Superior temporal gyrus (tissue), 1 donor: Measurements from ENCODE around the gene CD276.

Source experiments
- DNase-seq: peaks from one replicate; pipeline ENCODE4 v3.0.0-alpha.2; 2016; ENCODE audit errors: extremely low spot score

CD276 gene

DNA sequence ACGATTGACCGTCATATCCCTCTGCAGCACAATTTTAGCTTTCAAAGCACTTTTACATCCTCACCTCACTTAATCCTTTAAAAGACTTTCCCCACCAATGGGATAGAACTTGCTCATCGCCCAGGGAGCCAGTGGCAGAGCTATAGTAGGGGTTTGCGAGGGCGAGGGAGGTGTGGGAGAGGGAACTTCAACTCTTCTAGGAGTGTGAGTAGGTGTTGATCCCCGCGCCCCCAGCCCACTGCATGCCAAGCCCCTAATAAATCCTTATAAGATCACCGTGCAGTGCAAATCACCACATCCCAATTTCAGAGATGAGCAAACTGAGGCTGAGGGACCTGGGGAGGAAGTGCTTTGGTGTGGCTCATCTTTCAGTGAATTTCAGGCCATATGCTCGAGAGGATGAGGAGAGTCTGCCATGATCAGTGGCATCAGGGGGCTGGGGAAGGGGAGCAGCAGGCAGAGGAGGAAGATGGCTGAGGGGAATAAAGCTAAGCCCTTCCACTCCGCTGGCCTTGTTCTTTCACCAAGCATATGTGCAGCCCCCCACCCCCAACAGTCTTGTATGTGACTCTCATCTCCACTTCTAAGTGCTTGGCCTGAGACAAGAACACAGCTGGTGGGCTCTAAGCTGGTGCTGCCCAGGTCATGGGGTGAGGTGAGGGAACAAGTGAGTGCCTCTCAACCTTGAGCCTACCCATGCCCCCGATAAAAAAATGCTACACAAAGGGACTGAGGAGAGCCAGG lies 63.8 kb downstream of the CD276 start:
- no peak for DNase-seq

DNA sequence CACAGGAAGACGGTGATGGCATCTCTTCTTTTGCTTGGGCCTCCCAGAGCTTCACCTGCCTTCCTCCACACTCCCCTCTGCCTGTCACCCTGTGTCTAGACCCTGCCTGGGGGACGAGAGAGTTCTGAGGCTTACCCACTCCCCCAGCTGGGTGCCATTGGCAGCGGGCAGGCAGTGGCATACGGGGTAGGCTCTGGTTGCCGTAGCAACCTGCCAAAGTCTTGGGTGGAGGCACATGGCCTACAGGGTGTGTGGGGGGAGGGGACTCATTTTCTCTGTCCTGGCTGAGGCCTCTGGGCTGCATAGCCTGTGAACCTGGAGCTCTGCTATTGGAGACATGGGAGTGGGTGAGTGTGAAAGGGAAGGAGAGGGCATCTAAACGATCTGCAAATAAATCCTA lies 64.5 kb downstream of the CD276 start:
- no peak for DNase-seq

DNA sequence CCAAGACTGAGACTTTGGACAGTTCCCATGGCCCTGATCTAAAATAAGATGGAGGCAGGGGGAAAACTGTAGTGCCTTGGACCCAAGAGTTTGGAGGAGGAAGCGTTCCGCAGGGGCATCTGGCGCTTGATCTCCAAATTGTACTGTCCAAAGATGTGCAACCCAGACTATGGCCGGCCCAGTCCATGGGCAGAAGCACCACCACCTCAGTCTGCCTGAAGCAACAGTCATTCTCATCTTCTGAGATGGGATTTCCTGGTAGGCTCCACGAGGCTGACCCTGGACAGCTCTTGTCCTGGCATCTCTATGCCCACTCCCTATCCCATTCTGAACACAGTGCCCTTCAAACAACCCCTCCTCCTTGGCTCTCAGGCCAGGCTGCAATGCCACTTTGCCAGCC lies 65.3 kb downstream of the CD276 start:
- DNase-seq, result no peak

DNA sequence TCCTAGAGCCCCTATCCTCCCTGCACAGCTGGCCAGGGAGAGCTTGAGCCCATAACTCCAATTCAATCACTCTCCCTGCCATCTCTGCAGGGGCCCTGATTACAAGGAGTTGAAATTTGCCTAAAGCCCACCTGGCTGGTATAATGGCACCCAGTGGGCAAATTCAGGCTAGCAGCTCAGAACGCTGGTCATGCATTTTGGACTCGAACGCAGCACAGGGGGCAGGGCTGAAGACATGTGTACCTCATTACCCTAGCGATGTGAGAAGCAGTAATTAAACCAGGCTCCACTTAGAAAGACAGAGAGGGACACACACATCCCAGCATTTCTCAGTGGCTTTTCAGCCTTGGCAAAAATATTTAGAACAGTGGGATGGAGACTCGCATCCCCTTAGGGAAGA lies 65.8 kb downstream of the CD276 start:
- no peak for DNase-seq

DNA sequence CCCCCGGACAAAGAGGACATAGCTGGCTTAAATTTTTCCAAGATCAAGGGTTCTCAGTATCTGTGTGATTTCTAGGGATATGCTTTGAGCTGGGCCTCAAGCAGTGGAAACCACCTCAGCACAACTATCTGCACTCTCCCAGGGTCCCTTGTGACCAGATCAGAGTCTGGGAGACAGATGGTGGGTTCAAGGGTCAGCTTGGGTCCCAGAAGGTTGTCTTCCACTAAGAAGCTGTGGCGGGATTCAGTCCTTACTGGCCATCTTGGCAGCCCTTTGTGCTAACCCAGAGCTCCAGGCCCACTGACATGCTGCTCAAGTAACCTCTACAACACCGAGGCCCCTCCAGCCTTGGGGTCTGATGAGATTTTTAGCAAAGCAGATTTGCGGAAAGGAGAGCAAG lies 66.3 kb downstream of the CD276 start:
- no peak for DNase-seq

DNA sequence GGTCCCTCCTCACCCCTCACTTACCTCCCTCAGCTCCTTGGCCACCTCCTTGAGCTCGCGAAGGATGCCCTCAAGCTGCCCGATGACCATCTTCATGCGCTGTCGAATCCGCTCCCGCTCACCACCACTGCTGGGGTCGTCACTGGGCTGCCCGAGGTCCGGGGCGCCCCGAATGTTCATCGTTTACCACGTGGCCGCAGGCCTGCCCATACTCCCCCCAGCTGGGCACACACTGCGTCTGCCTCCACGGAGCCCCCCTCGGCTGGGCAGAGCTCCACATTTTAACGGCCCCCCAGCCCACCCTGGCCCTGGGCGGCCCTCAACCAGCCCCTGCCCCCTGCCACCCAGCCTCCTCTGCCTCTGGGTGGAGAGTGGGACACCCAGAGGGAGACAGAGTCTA lies 66.8 kb downstream of the CD276 start:
- DNase-seq, result no peak

DNA sequence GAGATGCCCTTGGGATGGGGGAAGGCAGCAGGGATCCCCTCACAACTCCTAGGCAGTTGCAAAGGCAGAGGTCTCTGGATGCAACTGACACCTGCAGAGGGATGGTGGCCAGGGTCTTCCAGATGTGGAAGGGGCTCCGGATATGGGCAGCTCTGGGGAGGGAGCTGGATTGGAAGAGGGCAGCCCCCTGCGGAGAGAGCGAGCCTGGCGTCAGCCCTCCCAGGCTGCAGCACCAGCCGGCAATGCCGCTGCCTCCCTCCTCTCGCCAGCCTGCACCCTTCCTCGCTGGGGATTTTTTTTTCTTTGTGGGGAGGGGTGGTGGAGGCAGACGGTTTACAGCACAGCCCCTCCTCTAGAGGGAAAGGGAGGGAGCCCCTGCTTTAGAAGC lies 67.3 kb downstream of the CD276 start:
- no peak for DNase-seq

DNA sequence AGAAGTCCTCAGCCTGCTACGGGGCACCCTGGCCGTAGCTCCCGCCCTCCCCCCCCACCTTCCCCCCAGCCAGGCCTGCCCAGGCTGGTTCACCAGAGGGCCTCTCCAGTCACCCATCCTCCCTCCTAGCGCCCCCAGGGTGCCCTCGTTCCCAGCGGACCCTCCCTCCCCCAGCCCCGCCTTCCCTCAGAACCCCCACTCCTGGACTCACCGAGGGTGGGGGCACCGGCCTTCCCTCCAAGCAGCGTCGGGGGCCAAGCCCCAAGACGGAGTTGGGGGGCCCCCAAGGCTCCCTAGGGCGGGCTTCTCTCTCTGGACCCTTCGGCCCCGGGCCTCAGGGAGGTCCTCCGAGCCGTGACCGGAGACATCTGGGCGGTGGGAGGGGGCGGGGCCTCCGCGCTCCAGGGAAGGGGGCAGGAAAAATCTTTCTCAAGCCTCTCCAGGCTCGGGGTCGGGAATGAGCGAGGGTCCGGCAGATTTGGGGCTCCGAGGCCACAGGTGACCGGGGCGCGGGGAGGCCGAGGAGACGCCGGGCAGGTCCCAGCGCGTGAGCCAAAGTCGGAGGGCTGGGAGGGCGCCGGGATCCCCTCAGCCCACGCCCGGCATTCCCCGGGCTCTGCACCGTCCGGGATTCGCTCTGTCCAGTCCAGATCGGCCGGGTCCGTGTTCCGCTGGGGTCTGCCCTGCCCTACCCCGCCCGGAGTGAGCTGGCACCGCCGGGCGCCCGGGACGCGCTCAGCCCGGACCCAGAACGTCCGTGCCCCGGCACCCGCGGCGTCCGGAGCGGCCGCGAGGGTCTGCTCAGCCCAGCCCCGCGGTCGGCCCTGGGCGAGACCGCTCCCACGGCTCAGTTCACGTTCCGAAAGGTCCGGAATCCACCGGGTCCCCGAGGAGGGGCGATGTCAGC lies 68.0 kb downstream of the CD276 start:
- no peak for DNase-seq

DNA sequence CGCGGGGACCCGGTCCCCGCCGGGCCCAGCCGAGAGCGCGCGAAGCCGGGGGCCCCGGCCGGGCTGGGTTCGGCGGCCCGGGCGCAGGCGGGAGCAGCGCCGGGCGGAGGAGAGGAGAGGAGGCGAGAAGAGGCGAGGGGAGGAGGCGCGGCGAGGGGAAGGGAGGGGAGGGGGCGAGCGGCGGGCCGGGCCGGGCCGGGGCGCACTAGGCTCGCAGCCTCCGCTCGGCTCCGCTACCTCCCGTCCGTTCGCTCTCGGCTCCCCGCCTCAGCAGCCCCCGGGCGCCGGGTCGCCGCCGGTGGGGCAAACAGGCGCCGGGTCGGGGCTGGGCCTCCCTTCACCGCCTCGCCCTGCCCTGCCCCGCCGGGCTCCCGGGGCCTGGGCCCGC lies 68.6 kb downstream of the CD276 start:
- DNase-seq, result no peak

DNA sequence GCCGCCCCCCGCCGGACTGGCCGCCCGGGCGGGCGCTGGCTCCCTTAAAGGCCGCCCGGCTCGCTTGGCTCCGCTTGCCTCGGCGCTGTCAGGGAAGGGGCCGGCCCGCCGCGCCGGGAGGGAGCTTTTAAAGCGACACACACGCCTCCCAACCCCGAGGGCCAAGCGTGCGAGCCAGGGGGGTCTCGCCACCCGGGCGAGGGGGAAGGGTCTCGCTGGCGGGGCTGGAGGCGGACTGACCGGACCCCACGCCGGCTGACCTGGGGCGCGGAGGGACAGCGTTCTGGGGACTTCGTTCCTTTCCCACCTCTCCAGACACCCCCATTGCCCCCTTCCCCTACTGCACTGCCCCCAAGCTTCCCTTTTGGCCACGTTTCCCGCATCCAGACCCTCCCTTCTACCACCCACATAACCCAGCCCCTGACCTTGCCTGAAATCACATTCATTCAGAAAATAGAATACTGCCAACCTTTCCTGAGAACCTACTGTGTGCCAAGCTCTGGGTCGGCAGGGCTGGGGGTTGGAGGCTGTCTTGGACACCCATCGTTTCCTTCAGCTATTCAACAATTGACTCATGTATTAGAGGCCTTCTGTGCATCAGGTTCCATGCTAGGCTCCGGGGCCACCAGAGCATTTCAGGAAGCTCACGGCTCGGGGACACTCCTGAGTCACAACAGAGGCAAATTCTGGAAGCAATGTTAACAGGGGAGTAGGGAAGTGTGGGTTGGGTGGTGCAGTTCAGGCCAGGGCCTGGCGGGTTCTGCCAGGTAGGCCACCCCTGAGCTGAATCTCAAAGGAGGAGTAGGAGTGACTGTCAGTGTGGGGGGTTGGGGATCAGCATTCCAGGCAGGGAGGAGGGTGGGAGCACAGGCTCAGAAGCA lies 69.3 kb downstream of the CD276 start, which contains the start of gene INSYN1:
INSYN1 (minus strand) TSS at position 102 of the 881 bp plus-strand sequence. CDS start 2,221 bp downstream, outside the sequence.
- no peak for DNase-seq

DNA sequence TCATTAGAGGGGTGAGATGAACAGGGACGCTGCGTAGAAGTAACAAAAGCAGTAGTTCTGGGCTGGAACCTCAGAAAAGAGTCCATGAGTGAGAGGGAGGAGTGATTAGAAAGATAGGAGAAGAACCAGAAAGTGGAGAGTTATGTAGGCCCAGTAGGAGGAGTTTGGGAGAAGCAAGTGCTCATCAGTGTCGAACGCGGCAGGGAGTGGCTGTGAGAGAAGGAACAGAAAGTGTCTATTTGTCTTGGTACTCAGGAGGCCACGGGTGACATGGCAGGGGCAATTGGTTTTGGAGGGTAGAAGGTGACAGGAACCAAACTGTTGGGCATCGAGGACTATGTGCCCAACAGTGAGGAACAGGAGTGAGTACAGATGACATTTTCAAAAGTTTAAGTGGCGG lies 70.3 kb downstream of the CD276 start:
- no peak for DNase-seq

DNA sequence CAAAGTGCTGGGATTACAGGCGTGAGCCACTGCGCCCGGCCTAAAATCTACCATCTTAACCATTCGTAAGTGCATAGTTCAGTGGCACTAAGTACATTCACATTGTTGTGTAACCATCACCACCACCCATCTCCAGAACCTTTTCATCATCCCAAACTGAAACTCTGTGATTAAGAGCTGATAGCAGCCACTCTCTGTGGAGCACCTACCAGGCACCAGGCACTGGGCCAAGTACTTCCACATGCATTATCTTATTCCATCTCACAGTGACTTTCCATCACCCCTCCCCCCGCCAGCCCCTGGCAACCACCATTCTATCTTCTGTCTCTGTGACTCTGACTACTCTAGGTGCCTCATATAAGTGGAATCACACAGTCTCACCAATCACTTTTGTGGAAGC lies 71.3 kb downstream of the CD276 start:
- DNase-seq, result no peak

DNA sequence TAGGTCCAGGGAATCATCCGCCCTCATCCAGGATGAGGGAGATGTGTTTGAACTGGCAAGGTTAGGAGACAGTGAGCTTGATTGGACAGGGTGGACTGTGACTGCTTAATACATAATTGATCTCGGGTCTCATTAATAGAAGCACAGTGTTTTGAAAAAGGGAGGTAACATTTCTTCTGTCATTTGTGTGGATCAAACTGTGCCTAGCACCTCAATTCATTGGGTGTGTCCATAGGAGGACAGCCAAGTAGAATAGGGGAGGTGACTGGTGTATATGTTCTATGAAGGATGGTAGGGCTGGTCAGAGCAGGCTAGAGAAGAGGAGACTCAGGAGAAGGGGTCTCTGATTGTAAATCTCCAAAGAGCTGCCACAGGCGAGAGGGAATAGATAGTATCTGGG lies 71.8 kb downstream of the CD276 start:
- DNase-seq, result no peak

DNA sequence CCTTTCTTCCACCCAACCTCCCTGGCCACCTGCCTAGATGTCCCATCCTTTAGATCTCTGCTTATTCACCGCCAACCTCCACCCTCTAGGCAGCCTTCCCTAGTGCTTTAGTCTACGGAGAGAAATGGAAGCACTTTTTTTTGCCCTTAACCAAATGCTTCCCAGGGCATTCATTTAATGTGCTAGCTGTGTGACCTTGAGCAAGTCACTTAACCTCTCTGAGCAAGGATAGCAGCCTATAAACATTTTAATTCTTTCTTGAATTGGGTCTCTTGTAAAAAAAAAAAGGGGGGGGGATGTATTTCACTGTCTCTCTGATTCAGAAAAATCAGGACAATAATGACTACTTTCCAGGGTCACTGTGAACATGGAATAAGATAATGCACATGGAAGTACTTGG lies 72.2 kb downstream of the CD276 start:
- no peak for DNase-seq

DNA sequence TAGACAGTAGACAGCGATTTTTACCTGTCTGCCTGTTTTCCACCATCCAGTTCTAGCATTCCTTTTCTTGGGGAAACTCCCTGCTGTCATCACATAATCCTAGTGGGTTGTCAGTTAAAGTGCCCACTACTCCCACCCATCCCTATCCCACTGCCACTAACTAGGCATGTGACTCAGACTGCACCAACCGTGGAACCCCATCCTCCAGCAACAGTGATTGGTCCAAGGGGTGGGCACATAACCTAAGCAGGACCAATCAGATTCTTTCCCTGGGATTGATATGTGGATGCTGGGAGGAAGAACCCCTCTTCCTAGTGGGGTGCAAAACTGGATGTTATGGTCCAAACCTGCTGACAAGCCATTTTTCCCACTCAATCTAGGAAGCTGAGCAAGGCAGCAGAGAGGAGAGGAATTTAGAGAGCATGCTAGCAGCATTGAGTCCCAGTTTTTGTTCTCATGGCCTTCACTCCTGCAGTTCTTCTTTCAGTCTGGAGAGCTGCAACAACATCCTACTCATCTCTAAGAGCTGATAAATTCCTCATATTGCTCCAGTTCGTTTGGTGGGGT lies 72.8 kb downstream of the CD276 start:
- no peak for DNase-seq

DNA sequence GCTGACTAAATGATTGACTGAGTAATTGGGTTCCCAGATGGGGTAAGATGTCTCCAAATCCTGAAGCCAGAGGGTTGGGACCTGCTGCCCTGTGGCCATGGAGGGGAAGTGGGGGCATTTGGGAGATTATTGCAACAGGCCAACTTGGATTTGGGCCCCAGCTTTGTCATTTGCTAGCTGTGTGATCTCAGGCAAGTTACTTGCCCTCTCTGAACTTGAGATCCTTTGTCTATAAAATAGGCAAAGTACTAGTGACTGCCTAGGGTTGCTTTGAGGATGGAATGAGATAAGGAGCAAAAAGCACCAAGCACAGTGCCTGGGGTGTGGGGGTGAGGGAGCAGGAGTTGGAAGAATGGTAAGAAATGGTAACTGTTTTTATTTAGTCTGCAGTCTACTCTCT lies 73.4 kb downstream of the CD276 start:
- no peak for DNase-seq

DNA sequence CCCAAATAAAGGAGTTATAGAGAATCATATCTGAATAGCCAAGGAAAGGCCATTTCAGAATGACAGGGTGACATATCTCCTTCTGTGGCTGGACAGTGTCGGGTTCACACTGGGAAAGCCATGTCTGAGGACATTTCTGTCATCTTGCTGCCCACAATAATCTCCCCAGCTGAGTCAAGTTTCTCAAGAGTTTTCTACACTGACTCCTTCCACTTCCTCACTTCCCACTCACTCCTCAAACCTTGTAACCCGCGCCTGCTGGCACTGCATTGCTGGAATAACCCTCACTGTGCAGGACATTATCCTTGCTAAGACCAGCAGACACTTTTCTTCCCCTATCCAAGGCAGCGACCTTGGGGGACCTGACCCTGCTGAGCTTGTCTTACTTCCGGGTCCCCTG lies 74.3 kb downstream of the CD276 start:
- DNase-seq, result no peak

DNA sequence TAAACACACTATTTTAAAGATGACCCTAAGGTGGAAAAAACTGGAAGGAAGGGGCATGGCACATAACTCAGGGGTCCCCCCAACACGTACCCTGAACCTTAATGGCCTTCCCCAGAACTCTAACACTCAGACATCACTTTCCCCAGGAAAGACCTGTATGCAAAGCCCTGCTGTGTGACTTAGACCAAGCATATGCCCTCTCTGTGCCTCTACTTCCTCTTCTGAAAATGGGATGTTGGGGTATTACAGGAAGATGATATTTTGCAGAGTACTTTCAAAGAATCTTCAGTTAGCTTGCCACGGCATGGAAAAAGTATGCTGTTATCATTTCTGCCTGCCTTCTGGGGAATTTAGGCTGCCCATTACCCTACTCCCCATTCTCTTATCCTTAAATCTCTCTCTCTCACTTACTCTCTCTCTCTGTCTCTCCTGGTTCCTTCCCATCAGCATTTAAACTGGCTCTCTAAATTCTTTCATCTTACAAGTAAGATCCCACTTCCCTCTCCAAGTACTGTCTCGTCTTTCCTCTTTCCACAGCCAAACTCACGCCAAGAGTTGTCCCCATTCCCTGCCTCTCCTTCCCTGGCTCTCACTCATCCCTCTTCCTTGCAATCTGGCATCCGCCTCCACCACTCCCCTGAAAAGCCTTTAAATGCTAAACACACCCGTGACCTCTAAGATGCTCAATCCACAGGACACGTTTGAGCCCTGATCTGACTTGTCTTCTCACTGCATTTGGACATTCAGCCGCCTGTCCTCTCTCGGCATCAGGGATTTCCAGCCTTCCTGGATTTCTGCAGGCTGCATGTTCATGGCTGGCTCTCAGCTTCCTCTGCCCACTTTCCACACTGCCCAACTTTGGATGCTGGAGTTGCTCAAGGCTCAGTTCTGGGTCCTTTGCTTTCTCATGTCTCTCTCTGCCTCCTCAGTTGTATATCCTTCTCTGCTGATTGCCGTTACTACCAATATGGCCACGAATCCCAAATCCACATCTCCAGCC lies 76.4 kb downstream of the CD276 start:
- no peak for DNase-seq

DNA sequence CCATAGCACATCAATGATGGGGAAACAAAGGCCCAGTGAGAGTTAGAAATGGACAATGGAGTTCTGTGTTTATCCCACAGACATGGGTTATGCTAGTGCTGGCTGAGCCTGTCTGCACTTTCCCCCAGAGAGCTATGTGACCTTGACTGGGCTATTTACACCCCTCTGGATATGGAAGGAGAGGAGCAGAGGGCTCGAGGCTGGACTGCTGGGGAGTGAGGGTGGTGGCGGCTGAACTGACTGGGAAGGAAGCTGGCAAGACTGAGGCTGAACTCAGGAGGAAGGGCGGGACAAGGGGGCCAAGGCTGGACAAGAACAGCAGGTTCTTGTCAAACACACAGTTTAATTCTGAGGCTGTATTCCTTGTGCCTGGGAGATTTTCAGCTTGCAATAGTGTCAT lies 79.7 kb downstream of the CD276 start:
- DNase-seq, result peak; percentile 50
